GM21717 (cell line): Measurements from ENCODE around the gene ZC3H18.
A peak's percentile ranks its signal among the peaks of the same experiment; 100 is the strongest.

Experiments
- ATAC-seq: cut with Tn5 transposase; IDR thresholded peaks from one replicate; pipeline ENCODE4 v1.9.1; 2021; ENCODE audit warnings: mild to moderate bottlenecking, moderate library complexity; ENCODE audit not compliant: unreplicated experiment

ZC3H18 gene

DNA sequence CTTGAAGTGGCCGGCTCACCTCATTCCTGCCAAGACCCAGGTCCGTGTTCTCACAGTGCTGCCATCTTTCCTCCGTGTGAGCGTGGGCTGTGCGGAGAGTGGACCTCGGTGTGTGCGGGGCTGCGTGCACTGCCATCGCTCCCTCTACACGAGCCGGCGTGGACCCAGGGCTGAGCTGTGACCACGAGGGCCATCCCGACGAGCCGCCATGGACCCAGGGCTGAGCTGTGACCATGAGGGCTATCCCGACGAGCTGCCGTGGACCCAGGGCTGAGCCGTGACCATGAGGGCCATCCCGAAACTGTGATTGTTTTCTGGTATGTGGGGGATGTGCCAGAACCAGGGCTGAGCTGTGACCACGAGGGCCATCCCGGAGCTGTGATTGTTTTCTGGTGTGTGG lies 101.6 kb downstream of the ZC3H18 start:
- no peak for ATAC-seq

- ATAC-seq: no peak
Measured at GRCh38 chr16:88672776-88673175, 102.6 kb downstream of the ZC3H18 start.

- peak; percentile 53 for ATAC-seq
Measured at GRCh38 chr16:88673716-88674379, 103.6 kb downstream of the ZC3H18 start.

DNA sequence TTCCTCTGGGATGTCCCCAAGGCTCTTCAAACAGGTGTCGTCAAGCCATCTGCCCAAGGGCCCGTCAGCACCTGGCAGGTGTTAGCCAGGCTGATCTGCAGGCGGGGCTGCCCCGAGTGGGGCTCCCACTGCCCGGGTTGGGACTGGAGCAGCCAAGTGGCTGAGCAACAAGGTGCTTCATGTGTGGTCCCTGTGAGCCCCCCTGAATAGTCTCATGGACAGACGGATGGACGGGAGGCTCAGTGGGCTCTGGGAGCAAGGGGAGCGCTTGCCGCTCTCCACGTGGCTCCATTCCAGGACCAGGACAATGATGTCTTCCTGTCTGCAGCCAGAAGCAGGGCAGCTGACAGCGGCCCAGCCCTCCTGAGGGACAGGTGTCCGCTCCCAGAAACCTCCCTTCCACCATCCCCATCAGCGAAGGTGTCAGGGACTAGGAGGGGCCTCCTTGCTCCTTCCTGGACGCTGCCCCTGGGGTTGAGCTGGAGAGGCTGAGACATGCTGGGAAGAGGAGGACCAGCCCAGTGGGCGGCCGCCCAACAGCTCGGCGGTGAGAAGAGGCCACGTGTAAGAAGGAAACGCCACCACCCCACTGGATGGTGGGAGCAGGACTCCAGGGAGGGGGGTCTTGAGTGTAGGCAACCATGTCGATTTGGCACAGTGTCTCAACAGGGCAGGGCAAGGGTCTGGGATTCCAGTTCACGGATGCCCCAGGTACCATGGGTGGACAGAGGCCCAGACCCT lies 106.5 kb downstream of the ZC3H18 start:
- no peak for ATAC-seq

GRCh38 chr16:88677721-88678120 lies 107.5 kb downstream of the ZC3H18 start:
- no peak for ATAC-seq

DNA sequence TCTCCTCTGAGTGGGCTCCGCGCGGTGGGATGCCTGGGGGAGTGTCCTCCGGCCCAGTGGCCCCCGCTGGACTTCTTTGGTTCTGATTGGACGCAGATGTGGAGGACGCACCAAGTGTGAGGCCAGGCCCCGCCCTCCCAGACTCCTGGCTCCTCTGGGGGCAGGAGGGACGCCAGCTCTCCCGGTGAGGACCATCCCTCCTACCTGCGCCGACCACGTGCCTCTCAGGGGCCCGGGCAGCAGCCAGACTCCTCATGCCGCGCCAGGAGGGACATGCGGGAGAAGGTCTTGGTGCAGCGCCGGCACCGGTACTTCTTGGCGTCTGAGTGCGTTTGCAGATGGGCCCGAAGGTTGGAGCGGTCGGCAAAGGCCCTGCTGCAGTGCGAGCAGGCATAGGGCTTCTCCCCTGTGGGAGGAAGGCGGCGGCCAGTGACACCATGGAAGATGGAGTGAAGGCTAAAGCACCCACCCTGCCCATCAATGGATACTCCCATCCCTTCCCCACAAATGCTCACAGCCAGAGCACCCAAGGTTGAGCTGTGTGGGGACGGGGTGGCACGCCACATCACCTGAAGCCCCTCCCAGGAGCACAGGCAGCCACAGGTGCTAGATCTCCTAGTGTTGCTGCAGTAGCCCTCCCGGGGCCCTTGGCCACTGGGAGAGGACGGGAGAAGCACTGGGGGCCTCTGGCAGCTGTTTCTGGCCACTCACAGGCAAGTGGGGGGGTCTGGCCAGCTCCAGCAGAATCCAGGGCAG lies 108.2 kb downstream of the ZC3H18 start:
- no peak for ATAC-seq

GRCh38 chr16:88680554-88681083 lies 110.4 kb downstream of the ZC3H18 start:
- ATAC-seq: no peak

DNA sequence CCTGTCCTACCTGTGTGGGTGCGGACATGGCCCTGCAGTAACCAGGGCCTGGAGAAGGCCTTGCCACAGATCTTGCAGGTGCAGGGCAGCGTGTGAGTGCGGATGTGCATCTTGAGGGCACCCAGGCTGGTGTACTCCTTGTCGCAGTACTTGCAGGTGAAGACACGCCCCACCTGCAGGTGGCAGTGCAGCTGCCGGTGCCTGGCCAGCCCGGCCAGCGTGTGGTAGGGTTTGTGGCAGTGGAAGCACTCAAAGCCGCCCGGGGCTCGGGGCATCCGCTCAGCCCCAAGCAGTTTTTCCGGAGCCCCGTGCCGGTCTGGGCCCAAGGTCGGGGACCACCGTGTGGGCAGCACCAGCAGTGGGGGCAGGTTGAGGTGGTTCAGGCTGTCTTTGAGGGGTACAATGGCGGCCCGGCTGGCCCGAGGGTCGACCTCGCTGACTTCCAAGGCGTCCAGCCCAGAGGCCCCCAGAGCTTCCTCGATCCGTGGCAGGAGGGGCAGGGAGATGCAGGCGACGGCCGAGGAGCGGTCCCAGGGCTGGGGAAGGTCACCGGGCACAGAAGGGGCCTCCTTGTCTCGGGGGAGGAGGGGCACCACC lies 111.0 kb downstream of the ZC3H18 start:
- peak; percentile 1 for ATAC-seq
